ENCODE measurements around the gene GYG1. TPM values are rescaled to one million over a fixed set of nuclear protein-coding genes. Genes with fewer than 3 reads are reported as not detected.

The GYG1 gene
- total and polyA plus RNA-seq, 2 of the 8 experiments (the other 6 are each of a cell fraction or from before 2014, with no cell fraction given): 19.4 to 34.2 TPM

- no peaks in the 10 kb centered on the region for H3K79me2 ChIP-seq (ENCODE audit: control insufficient read depth in 1 of 2, insufficient read depth in 2 of 2, low read length in 2 of 2)
- no peak overlapping the region for H3K56ac ChIP-seq (replicated peaks; ENCODE audit: insufficient read length, low read depth, low read length)
- FAIRE-seq: no peak
- H3K27me3 ChIP-seq (replicated peaks in 1 of 4; ENCODE audit: control insufficient read depth in 3 of 4, extremely low read depth in 1 of 4, insufficient read depth in 3 of 4, low read length in 3 of 4): no peaks in the 10 kb centered on the region
- no peaks in the 10 kb centered on the region for H4K20me1 ChIP-seq (replicated peaks in 1 of 2; ENCODE audit: control insufficient read depth in 1 of 2, insufficient read depth in 2 of 2, low read length in 2 of 2)
- no peak overlapping the region for H4K5ac ChIP-seq (ENCODE audit: insufficient read length, low read depth, low read length)
- no peak overlapping the region for H3K4me3 ChIP-seq (ENCODE audit: extremely low read depth in 1 of 4, insufficient read depth in 2 of 4, low read depth in 3 of 4, low read length in 4 of 4)
- no peak overlapping the region for H2BK12ac ChIP-seq (ENCODE audit: low read depth, low read length)
- no peak for DNase-seq (ENCODE audit: low read depth in 1 of 2, low spot score in 2 of 2)
- ChIA-PET POLR2A (ENCODE audit: partially characterized antibody) (interaction anchor here (1.2 to 2.3 kb wide), 2 partner anchors 15 to 45 kb away, joined by 3 to 6 read pairs; no protein-coding TSS in a partner anchor), CTCF (ENCODE audit: partially characterized antibody) (interaction anchor here (0.6 to 1.5 kb wide), 6 partner anchors 13 to 451 kb away, joined by 3 to 4 read pairs (median 3); no protein-coding TSS in a partner anchor)
- H3K27ac ChIP-seq (ENCODE audit: low read depth, low read length): no peak overlapping the region
- H3K4me1 ChIP-seq (replicated peaks in 1 of 4; ENCODE audit: control insufficient read depth in 3 of 4, insufficient read depth in 4 of 4, low read length in 3 of 4): no peaks in the 10 kb centered on the region
- H3K23ac ChIP-seq (ENCODE audit: insufficient read length): no peak overlapping the region
- H2AK5ac ChIP-seq (ENCODE audit: low read depth, low read length): no peak overlapping the region
- H3K23me2 ChIP-seq (ENCODE audit: low read depth, low read length): no peaks in the 10 kb centered on the region; the same call in 1 of the 2 replicates
- H3K36me3 ChIP-seq (ENCODE audit: control insufficient read depth in 2 of 4, insufficient read depth in 4 of 4, low read length in 3 of 4): peaks cover 4 to 75% (median 14%) of the 10 kb centered on the region in 4 experiments; a peak in 7 of 8 replicates
- TF ChIP-seq KDM1A (IDR thresholded peaks at IDR 0.05; ENCODE audit: borderline replicate concordance, low read length) (no peak), BACH1 (IDR thresholded peaks at IDR 0.05; ENCODE audit: low read length) (no peak), PHF8 (conservative IDR thresholded peaks at IDR 0.05; ENCODE audit: low read depth, low read length) (no peak), HDAC2 (IDR thresholded peaks at IDR 0.05; ENCODE audit: borderline replicate concordance in 1 of 2, low read depth in 2 of 2, low read length in 2 of 2) (no peak), SP1 (IDR thresholded peaks at IDR 0.05; ENCODE audit: low read depth, low read length) (no peak), E2F6 (IDR thresholded peaks at IDR 0.05) (no peak), ZNF274 (IDR thresholded peaks at IDR 0.05; ENCODE audit: borderline replicate concordance, extremely low read depth, low read length) (no peak), BRCA1 (IDR thresholded peaks at IDR 0.05; ENCODE audit: low read depth, low read length) (no peak), RFX5 (IDR thresholded peaks at IDR 0.05; ENCODE audit: borderline replicate concordance, low read depth, low read length) (no peak)
- no peak overlapping the region for H3K18ac ChIP-seq (ENCODE audit: extremely low read depth, low read length)
- no peak overlapping the region for H2AFZ ChIP-seq (ENCODE audit: low read length)
- H2BK15ac ChIP-seq (ENCODE audit: low read length): no peak overlapping the region
- no peak overlapping the region for H4K8ac ChIP-seq (ENCODE audit: extremely low read depth, insufficient read depth, low read length)
- H3K79me1 ChIP-seq (ENCODE audit: low read depth, low read length): no peaks in the 10 kb centered on the region
- no peak overlapping the region for H3K4ac ChIP-seq (replicated peaks; ENCODE audit: insufficient read length, low read depth, low read length)
- no peak overlapping the region for H3K9ac ChIP-seq (replicated peaks in 1 of 4; ENCODE audit: extremely low read depth in 1 of 4, low read depth in 3 of 4, low read length in 3 of 4)
- no peaks in the 10 kb centered on the region for H3K9me3 ChIP-seq (ENCODE audit: insufficient read depth in 2 of 2, low read depth in 1 of 2, low read length in 1 of 2)
- H2BK20ac ChIP-seq (ENCODE audit: low read length): no peak overlapping the region
- no peak overlapping the region for H3K14ac ChIP-seq (ENCODE audit: insufficient read length)
- no peak overlapping the region for H2BK120ac ChIP-seq (replicated peaks; ENCODE audit: low read depth, low read length)
- WGBS, 2 experiments (ENCODE audit: extremely low coverage in 1 of 2, insufficient coverage in 1 of 2, insufficient read length in 1 of 2, insufficient replicate concordance in 2 of 2, low coverage in 1 of 2, low lambda C conversion rate in 2 of 2, missing lambda C conversion rate in 1 of 2): 83% methylated on average over 1 of the region's 1 CpG; no CpG with 5 or more reads in 1 of the 2 experiments
- no peak overlapping the region for H4K91ac ChIP-seq (replicated peaks; ENCODE audit: insufficient read length, low read length)
- H2BK5ac ChIP-seq (ENCODE audit: low read depth, low read length): no peak overlapping the region
- H3K4me2 ChIP-seq (ENCODE audit: insufficient read depth in 1 of 2, low read depth in 2 of 2, low read length in 2 of 2): no peak overlapping the region
Measured at GRCh38 chr3:149042789-149043386, 51.5 kb downstream of the GYG1 start.
